Gastroesophageal sphincter (tissue), 4 donors: Measurements from ENCODE around the gene GDPD5. TPM values are rescaled to one million over a fixed set of nuclear protein-coding genes. Genes with fewer than 3 reads are reported as not detected.

Experiments
- ATAC-seq: fragments of 150-250 bp; one replicate; pipeline ENCODE4 v1.9.1; 2016; ENCODE audit warnings: mild to moderate bottlenecking, moderate library complexity
- H3K27ac ChIP-seq, 4 donors: fragments of 200-600 bp; sonication (generic) in 3 of 4; 1 replicate in 3 of 4; 2 replicates in 1 of 4; pipeline ENCODE4 v1.5.1; 2016 to 2019
- H3K27me3 ChIP-seq: fragments of 200-600 bp; sonication (generic); one replicate; pipeline ENCODE4 v1.5.1; 2019
- H3K36me3 ChIP-seq, 2 donors: fragments of 200-600 bp; sonication (generic); one replicate each; pipeline ENCODE4 v1.5.1; 2019; ENCODE audit warnings: control low read depth in 1 of 2
- H3K4me1 ChIP-seq, 3 donors: fragments of 200-600 bp; sonication (generic); 1 replicate in 2 of 3; 2 replicates in 1 of 3; pipeline ENCODE4 v1.5.1; 2016 to 2019; ENCODE audit warnings: control low read depth in 2 of 3
- H3K4me3 ChIP-seq, 2 donors: fragments of 200-600 bp; sonication (generic); one replicate each; pipeline ENCODE4 v1.5.1; 2019; ENCODE audit warnings: mild to moderate bottlenecking in 1 of 2, moderate library complexity in 1 of 2
- H3K9me3 ChIP-seq, 3 donors: fragments of 200-600 bp; sonication (generic); one replicate each; pipeline ENCODE4 v1.5.1; 2017 to 2019; ENCODE audit warnings: control low read depth in 2 of 3
- EP300 ChIP-seq: sonication (generic); formaldehyde crosslinking; IDR thresholded peaks from one replicate; pipeline ENCODE4 v1.6.1; 2017; ENCODE audit warnings: antibody characterized with exemption, mild to moderate bottlenecking
- POLR2A ChIP-seq, 2 donors: fragments of 450-650 bp; IDR thresholded peaks; one replicate each; pipeline ENCODE4 v1.6.1; 2017; ENCODE audit warnings: antibody characterized with exemption in 2 of 2, mild to moderate bottlenecking in 2 of 2, moderate library complexity in 1 of 2
- POLR2AphosphoS5 ChIP-seq: sonication (generic); formaldehyde crosslinking; IDR thresholded peaks from one replicate; pipeline ENCODE4 v1.6.1; 2017; ENCODE audit warnings: antibody characterized with exemption
- WGBS, 2 donors: methylation state at CpG; one replicate each; pipeline ENCODE4 v1.1.5; 2018; ENCODE audit warnings: low coverage in 1 of 2; 5-methylcytosine and 5-hydroxymethylcytosine counted together
- total RNA-seq, 4 donors: library from RNA; depleted of rRNA; stranded (reverse); fragments of >200 nt; gene quantifications; one replicate each; pipeline ENCODE4 v1.1.0, GENCODE V29; 2016
- TF ChIP-seq, protein P1 (sequence below), 4 experiments: fragments of 200-600 bp in 2 of 4; fragments of 450-650 bp in 2 of 4; sonication (generic) in 1 of 4; IDR thresholded peaks; one replicate each; pipeline ENCODE4 v1.5.1; 2017 to 2019; ENCODE audit warnings: antibody characterized with exemption in 4 of 4, mild to moderate bottlenecking in 2 of 4, moderate library complexity in 2 of 4

Gene GDPD5
- total RNA-seq, 4 donors from 2014 or later: 3.8 to 9.3 (median 6.4) TPM

GRCh38 chr11:75449271-75449670, 76.5 kb downstream of the GDPD5 start:
- no peaks in the 10 kb centered on the region for H3K9me3 ChIP-seq
- TF ChIP-seq, protein P1, sequence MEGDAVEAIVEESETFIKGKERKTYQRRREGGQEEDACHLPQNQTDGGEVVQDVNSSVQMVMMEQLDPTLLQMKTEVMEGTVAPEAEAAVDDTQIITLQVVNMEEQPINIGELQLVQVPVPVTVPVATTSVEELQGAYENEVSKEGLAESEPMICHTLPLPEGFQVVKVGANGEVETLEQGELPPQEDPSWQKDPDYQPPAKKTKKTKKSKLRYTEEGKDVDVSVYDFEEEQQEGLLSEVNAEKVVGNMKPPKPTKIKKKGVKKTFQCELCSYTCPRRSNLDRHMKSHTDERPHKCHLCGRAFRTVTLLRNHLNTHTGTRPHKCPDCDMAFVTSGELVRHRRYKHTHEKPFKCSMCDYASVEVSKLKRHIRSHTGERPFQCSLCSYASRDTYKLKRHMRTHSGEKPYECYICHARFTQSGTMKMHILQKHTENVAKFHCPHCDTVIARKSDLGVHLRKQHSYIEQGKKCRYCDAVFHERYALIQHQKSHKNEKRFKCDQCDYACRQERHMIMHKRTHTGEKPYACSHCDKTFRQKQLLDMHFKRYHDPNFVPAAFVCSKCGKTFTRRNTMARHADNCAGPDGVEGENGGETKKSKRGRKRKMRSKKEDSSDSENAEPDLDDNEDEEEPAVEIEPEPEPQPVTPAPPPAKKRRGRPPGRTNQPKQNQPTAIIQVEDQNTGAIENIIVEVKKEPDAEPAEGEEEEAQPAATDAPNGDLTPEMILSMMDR (IDR thresholded peaks at IDR 0.05): no peak
- TF ChIP-seq POLR2AphosphoS5 (no peak), EP300 (no peak), POLR2A (IDR thresholded peaks at IDR 0.05) (no peak)
- no peak overlapping the region for H3K27ac ChIP-seq
- no peak overlapping the region for H3K4me3 ChIP-seq
- ATAC-seq: no peak
- H3K27me3 ChIP-seq: peaks cover 24% of the 10 kb centered on the region
- H3K36me3 ChIP-seq: no peaks in the 10 kb centered on the region
- no CpG with 5 or more reads among the region's 10 CpGs for WGBS, 2 donors
- peaks cover 0 to 4% (median 0%) of the 10 kb centered on the region in 3 donors for H3K4me1 ChIP-seq

DNA sequence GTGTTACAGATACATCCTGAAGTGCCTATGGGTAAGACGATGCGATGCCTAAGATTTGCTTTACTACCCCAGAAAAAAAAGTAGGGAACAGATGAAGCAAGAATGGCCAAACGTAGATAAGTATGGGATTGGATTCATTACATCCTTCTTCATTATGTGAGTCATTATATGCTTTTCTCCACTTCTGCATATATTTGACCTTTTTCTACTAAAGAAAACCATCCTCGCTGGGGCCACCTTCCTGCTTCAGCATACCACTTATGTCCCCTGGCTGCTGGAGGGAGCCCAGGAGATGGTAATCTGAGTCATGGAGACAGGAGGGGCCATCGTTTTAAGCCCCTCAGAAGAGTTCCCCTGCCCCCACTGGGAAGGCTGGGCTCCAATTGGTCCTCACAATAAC, 78.3 kb downstream of the GDPD5 start:
- Histone ChIP-seq H3K36me3 (no peaks in the 10 kb centered on the region), H3K4me3 (no peak overlapping the region), H3K27ac (no peak overlapping the region), H3K27me3 (peaks cover 24% of the 10 kb centered on the region), H3K4me1 (peaks cover 0 to 4% (median 0%) of the 10 kb centered on the region in 3 donors), H3K9me3 (no peaks in the 10 kb centered on the region)
- 87 to 100% methylated on average over 3 to 4 of the region's 5 CpGs for WGBS, 2 donors
- ATAC-seq: no peak
- TF ChIP-seq POLR2A (IDR thresholded peaks at IDR 0.05) (no peak), POLR2AphosphoS5 (no peak), EP300 (no peak)
- TF ChIP-seq, protein P1 (IDR thresholded peaks at IDR 0.05): no peak

DNA sequence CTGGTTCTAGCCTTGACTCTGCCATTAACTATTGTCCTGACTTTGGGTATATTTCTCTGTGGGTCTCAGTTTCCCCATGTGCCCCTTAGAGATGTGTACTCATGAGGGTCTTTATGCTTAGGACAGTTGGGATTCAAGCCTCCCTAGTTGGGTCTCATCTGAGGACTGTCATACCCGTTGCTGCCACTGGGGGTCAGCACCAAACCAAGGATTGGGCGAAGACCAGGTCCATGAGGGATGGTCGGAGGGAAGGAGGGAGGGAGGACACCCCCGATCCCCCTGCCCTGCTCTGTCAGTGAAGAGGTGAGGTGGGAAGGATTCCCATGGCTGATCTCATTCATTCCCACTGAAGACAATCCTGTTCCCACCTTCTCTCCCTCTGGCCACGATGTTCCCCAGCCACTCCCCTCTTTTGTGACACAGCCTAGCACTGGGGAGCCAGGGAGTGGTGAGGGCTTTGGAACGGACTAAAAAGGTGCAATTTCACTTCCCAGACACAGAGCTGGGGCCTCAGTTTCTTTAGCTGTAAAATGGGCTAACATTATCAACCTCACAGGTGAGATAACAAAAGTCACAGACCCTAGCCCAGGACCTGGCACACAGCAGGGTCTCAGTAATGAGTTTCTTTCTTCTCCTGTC, 80.3 kb downstream of the GDPD5 start:
- no peak overlapping the region for H3K27ac ChIP-seq
- ATAC-seq: peak; percentile 46
- H3K9me3 ChIP-seq: no peaks in the 10 kb centered on the region
- H3K36me3 ChIP-seq: peaks cover 0 to 7% of the 10 kb centered on the region in 2 donors
- peaks cover 11% of the 10 kb centered on the region for H3K27me3 ChIP-seq
- TF ChIP-seq EP300 (no peak), POLR2AphosphoS5 (no peak), POLR2A (IDR thresholded peaks at IDR 0.05) (no peak)
- TF ChIP-seq, protein P1 (IDR thresholded peaks at IDR 0.05): peak in 3 of 4 experiments; percentile 96 to 98 (median 97)
- no peak overlapping the region for H3K4me3 ChIP-seq
- peaks cover 0 to 15% (median 0%) of the 10 kb centered on the region in 3 donors for H3K4me1 ChIP-seq
- 4% methylated on average over 5 of the region's 6 CpGs; no CpG with 5 or more reads in 1 of the 2 donors for WGBS, 2 donors

DNA sequence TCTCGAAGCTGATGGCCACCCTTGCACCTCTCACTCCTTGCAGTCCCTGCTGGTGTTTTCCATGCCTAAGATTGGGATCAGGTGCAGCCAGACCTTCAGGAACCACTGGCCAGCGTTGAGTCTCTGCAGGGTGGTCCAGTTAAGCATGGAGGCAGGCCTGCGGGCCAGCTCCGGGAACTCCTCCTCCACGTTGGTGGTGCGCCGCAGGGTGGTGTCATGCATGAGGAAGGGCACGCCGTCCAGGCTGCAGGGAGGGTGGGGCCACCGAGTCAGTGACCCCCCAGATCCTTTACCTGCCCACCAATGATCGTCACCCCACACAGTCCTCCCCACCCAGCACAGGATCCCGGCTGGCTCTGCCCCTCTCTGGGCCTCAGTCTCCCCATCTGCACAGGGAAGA, 82.7 kb downstream of the GDPD5 start:
- TF ChIP-seq EP300 (no peak), POLR2A (IDR thresholded peaks at IDR 0.05) (no peak), POLR2AphosphoS5 (no peak)
- TF ChIP-seq, protein P1 (IDR thresholded peaks at IDR 0.05): no peak

More for the DNA sequence above, 82.7 kb downstream of the GDPD5 start:
- WGBS, 2 donors: 57% methylated on average over 1 of the region's 12 CpGs; no CpG with 5 or more reads in 1 of the 2 donors
- H3K9me3 ChIP-seq: no peaks in the 10 kb centered on the region
- H3K4me3 ChIP-seq: no peak overlapping the region
- ATAC-seq: no peak
- H3K4me1 ChIP-seq: peaks cover 0 to 15% (median 0%) of the 10 kb centered on the region in 3 donors
- peaks cover 0 to 7% of the 10 kb centered on the region in 2 donors for H3K36me3 ChIP-seq
- H3K27ac ChIP-seq: no peak overlapping the region
- peaks cover 4% of the 10 kb centered on the region for H3K27me3 ChIP-seq
